Hippocampal formation (tissue), 2 donors: ENCODE results near the gene IGSF10.

Experiments used
- DNase-seq, 2 donors: peaks; one replicate each; lab custom pipeline; 2025; lab: John Stamatoyannopoulos, UW

The IGSF10 gene

GRCh38 chr3:151419806-151420205, 41.1 kb downstream of the IGSF10 start:
- DNase-seq, result no peak

GRCh38 chr3:151415289-151415688, 45.6 kb downstream of the IGSF10 start:
- no peak for DNase-seq

- DNase-seq, result no peak
These were observed 47.9 kb downstream of the IGSF10 start for GRCh38 chr3:151412989-151413388.
